Activated naive CD4-positive, alpha-beta T cell treated with Interleukin-2 at 50 U/mL for 16 hours (primary cell): ENCODE data around the gene GPR3.
"Not testable (repeated sequence)": the region's sequence is repeated elsewhere in the genome, so short reads cannot be mapped to it uniquely, and the experiment has no call there.

ENCODE experiments used
- DNase-seq: peaks from one replicate; pipeline ENCODE4 v3.0.0-alpha.2; 2020

The GPR3 gene

DNA sequence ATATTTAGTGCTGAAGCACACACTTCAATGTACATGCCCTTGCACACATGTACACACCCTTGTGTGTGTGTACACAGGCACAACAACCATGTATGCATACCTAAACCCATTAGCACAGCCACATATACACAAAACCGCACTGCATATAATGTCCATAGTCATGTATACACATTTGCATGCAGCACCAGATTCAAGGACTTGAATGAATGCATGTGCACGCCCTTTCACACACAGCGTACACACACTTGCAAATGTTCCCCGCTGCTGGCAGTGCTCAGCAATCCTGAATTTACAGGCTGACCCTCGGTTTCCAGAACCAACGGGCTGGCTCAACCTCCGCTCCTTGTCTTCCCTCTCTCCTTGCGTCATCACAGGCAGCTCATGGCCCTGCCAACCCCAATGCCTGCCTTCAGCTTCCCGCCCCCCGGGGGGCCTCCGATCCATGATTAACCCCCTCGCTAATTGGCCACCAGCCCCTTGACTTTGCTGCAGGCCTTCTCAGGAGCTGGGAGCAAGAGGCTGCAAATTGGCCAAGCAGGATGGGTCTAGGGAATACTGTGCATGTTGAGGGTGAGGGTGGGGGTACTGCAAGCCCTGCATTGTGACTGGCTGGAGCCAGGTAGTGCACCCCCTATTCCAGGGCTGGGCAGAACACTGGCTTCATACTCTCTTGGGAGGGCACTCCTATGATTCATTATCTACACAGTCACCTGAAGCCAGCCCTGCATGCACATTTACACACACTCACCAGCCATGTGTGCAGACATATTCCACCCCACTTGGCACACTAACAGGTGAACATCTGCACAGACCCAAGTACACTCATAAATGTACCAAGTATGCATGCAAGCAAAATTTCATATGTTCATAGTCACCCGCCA lies 7.9 kb downstream of the GPR3 start:
- DNase-seq: no peak

DNA sequence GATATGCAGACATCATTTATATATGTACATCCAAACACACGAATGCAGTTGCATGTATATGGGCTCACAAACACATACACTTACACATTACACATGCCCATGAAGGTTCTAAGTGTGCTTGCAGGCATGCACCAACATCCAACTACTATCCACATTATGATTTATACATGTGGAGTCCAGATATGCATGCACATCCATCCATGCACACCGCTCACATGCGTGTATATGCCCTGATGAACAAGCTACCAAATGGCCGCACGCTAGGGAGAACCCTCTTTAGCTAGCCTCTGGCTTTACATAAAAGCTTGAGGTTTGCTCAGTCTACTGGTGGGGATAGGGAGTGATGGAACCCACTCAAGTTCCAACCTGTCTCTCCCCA lies 8.5 kb downstream of the GPR3 start:
- DNase-seq: no peak

DNA sequence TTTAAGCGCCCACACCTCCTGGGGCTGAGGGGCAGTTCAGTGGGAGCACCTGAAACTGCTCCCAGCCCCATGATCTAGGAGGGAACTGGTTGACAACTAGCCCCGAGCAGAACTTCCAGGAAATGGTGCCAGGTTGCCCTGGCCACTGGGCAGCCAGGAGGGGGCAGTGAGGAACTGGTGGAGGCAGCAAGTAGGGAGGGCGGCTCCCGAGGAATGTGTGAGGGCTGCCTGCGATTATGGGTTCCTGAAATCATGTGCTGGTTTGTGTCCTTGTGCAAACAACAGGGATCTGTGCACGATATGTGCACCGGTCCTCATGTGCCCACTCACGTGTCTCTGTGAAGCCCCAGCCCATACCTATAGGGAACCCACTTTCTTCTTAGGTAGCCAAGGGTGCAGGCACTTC lies 9.9 kb downstream of the GPR3 start:
- DNase-seq: no peak

DNA sequence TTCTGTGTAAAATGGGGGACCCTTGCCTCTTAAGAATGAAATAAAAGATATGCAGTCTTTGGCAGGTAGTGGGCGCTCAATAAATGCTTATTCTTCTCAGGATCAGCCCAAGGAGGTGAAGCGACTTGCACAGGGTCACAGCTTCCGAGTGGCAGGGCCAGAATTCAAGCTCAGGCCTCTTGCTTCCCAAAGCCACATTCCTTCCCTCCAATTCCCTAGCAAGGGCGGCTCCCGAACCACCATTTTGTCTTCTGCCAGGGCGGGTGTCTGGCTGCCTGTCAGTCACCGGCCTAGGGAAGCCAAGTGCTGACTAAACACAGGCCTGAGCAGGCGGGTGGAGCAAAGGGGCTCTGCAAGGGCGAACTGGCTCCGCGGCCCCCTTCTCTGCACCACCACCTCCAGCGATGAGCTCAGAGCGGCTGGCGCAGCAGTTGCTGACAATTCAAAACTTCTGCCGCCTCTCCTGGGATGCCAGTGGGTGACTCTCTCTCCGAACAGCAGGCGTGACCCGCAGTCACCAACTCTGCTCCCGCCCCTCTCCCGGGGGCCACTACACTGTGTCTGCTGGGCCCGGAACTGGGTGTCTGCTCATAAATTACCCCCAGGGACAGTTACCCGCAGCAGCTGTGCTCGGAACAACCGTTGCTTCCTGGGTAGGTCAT lies 10.8 kb downstream of the GPR3 start:
- no peak for DNase-seq

DNA sequence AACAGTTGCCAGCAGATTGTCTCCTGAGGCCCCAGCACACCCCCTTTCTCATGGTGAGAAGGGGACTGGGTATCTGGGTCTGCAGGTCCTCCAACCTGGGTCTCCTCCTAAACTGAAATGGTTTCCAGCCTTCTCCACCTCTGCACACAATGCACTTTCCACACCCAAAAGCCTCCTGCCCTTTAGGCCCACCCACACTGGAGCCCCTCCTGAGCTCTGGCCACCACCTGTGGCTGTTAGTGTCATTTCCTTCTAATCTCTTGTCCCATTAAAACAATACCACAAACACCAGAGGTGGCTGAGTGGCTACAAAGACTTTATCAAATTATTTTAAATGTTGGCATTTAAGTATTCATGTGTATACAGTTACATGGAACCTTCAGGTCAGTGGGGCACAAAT lies 11.5 kb downstream of the GPR3 start:
- DNase-seq: no peak

DNA sequence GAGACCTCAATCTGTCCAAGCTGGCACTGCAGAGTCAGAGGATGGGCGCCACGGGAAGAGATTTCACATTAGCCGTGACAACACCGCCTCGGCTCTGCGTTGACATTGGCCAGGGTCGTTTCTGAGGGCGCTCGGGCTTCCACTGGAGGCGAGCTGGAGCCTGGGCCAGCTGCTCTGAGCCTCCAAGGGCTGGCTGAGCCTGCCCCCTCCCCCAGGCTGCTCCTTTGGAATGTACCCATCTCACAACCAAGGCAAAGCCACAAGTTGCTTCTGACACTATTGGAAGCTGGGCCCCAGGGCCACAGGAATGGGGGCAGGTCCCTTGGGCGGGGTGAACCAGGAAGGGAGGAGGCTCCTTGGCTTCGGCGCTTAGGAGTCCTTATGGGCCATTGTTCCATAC lies 12.7 kb downstream of the GPR3 start:
- DNase-seq: no peak

DNA sequence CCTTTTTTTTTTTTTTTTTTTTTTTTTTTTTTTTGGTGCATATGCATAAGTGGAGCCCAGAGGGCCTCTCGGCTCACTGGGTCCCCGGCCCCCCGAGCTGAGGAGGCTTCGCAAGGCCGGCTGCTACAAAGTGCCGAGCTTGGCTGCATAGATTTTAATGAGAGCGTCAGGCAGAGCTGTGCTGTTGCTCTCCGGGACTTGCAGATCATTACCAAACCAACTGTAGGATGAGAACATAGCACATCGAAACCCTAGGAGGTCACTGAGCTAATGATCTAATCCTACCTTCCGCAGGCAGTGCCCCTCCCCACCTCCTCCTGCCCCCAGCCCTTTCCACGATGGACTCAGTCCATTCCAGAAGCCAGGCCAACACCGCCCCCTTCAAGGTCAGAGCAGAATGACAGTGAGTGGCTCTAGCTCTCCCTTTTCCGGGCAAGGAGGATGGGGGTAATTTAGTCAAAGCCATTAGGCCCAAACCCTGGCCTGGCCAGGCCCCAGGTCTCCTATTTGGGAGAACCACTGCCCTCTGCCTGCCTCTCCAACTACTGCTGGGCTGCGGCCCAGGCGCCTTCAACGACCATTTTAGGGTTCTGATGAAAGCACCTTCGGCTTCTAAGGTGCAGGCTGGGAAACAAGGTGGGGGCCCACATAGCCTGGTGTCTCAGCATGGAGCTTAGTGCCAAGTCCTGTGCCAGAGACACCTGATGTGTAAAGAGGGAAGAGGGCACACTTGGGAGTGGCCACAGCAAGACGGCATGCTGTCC lies 13.4 kb downstream of the GPR3 start:
- DNase-seq: not testable (repeated sequence)

DNA sequence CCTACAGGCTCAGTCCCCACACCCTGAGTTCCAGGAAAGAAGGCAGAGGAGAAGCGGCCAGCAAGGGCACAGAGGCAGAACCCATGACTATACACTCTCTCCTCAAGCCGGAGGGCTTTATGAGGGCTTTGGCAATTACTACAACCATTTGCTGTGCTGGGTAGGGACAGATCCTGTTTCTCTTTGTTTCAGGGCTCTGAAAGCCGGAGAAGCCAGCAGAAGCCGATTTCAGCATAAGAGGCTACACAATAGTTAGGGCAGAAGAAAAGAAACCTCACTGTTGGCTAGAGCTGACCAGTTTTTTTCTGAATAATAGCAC lies 13.9 kb downstream of the GPR3 start:
- no peak for DNase-seq

DNA sequence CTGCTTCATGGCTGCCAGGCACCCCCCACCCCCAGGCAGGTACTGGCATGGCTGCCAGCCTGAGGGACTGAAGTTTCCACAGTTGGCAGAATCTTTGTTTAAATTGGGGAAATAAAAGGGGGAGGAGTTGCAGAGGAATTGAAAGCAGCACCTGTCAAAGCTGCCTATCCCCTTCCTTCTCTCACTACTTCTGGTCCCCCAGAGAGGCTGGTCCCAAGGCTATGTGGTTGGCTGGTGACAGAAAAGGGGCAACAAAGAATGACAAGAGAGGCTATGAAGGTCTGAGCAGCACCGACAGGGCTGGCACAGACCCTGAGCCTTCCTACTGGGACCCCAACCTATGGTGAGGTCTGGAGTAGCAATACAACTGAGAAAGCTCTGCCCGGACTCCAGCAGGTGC lies 14.4 kb downstream of the GPR3 start:
- DNase-seq: not testable (repeated sequence)

DNA sequence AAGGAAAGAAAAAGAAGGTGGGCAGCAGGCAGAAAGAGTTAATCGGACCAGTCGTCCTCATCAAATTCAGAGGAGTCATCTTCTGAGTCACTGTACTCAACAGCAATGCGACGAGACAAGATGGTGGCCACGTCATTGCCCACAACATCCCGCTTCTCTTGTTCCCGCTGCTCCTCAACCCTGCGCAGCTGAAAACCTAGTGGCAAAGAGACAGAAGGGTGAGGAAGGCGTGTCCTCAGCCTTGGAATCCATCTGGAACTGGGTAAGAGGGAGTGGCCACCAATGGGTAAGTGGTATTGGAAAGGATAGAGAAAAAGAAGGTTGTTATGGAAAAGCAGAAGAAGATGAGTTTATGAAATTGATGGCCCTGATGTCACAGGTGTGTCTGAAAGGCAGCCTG lies 15.7 kb downstream of the GPR3 start:
- no peak for DNase-seq

DNA sequence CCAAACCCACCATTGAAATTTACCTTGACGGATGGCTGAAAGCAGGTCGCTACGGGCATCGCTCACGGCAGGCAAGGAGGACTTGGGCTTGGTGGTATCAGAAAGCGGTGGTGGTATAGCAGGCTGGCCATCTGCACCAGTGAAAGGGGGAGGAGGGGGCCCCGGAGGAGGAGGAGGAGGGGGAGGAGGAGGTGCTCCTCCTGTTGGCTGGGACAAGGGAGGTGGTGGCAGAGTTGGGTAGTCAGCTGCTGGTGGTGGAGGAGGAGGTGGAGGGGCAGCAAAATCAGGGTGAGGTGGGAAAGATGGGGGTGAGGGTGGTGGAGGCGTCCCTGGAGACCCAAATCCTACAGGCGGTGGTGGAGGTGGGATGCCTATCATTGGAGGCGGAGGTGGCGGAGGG lies 17.2 kb downstream of the GPR3 start:
- no peak for DNase-seq

DNA sequence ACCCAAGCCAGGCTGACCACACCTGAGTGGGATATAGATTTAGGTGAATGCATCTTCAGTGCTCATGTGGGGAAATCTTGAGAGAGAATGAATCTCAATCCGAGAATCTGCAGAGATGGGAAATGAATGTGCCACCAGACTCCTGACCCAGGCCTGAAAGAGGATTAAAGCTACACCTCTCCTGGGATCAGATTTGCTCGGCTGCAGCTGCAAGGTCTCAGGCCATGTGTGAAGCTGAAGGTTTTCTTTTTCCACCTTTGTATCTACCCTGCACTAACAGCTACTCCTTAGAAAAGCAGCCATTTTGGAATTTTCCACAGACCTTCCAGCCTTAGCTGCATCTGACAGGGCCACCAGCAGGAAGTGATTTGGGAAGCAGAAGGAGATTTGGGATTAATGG lies 18.3 kb downstream of the GPR3 start:
- DNase-seq: no peak

DNA sequence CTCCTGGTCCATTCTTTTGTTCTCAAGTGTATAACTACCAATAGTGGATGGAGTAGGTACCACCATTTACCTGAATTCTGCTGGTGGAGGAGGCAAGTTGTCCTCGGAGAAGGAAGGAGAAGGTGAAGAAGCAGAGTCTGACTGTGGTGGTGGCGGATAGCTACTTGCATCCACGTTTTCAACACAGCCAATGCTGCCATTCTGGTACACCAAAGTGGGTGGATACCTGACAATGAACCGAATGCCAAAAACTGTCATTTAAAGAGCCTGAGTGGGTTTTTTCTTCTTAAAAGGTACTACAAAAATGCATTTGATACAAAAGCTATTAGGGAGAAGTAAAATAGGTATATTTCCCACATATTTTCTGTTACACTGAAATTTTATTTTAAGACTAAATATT lies 20.1 kb downstream of the GPR3 start:
- DNase-seq: no peak

DNA sequence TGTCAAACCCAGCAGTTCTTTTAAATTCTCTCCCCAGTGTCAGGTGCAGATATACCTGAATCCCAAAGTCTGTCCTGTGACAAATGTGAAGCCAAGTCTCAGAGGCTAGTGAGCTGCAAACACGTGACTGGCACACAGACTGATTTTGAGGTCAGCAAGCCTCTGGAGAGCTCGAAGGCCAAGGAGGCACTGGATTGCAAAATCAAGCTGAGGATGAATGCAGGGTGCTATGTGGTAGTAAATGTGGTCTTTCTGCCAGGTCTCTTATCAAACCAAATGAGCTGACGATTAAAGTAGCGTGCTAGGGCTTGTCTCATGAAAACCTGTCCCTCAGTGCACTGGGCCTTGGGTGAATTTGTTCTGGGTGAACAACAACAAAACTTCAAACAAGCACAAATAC lies 20.6 kb downstream of the GPR3 start:
- no peak for DNase-seq

DNA sequence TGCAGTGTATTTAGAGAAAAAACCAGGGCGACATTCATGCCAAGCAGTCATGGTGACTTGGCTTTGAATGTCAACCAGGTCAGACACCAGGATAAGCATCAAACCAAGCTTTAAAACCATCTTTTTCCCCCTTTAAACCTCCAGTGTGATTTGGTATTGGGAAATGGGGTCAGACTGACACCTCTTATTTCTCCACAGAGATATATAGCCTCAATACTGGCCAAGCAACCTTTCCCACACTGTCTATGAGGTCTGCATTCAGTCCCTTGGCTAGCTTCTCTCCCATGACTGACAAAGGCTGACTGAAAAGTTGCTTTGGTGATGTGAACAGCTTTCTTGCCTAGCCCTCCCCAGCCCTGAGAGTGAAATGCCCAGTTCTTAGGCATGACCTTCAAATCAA lies 21.7 kb downstream of the GPR3 start:
- DNase-seq: no peak

DNA sequence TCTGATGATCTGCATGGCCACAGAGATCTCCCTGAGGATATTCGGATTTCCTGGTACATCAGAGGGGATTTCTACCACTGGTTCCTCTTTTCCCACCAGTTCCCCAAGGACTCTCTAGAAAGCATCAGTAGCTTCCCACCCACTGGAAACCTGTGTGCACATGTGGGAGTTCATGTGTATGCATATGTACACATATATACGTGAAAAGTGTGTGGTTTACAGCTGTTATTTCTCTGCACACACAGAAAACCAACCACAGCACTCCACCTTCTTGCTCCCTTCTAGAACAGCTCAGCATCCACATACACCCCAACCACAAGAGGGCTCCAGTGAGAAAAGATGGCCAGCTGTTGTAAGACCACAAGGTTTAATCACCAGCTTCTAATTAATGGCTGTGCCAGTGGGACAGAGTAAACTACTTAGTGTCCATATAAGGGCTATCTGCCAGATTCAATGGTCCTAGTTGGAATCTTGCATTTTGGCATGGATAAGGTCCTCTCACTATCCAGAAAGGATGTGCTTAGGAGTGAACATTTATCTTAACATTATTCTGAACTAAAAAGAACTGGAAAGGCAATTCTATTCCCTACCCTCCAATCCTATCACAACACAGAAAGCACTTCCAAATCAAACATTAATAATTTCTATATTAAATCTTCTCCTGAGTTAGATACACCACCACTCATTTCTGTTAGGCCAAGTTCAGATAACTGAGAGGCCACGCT lies 24.1 kb downstream of the GPR3 start:
- DNase-seq: peak; percentile 55

DNA sequence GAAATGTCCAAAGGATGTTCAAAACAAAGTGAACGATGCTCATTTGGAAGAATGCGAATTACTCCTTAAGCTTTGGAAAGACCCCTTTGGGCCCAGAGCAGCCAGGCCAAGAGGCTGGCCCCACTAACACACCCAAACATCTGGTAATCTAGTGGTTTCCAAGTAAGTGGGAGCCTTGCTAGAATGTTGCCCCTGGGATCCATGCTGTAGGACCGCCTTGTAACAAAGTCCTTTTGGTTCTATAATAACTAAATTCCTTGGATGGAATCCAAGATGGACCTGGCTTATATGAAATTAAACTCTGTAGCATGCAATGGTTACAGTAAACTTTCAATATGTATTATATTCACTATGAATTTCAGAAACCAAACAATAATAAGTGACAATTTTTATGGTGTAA lies 25.3 kb downstream of the GPR3 start:
- DNase-seq: no peak

DNA sequence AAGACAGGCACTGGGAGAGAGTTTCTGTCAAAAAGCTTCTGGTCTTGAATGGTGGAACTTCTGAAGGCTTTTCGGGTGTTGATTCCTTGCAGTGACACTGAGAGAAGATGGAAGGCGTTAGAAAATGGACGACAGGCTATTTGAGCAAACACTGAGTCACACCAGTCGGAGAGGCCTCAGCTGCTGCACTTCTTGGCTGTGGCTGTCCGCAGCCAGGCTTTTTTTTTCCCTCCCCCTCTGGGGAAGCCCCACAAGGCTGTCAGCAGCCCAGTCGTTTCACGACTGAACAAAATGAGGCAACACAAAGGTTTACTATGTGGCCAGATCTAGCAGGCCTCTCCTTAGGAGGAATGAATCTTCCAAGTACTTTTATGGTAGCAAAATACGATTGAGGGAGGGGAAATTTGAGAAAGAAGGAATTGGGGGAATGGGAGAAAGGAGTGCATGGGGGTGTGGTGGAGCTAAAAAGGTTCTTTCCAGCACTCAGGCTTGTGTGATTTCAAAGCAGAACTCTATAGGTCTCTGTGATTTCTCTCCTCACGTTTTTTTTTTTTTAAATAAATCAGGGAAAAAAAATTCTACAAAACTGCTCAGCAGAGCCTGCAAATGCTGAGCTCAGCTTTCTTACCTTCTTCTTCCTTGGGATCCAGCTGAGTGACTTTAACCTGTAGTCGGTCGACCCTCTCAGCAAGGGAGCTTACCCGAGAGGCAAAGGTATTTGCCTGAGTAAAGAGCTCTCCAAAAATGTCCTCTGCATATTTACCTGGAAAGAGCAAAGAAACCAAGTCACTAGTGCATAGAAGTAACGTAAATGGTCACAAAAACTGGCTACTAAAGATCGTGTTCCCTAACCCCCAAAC lies 26.1 kb downstream of the GPR3 start:
- peak; percentile 75 for DNase-seq

DNA sequence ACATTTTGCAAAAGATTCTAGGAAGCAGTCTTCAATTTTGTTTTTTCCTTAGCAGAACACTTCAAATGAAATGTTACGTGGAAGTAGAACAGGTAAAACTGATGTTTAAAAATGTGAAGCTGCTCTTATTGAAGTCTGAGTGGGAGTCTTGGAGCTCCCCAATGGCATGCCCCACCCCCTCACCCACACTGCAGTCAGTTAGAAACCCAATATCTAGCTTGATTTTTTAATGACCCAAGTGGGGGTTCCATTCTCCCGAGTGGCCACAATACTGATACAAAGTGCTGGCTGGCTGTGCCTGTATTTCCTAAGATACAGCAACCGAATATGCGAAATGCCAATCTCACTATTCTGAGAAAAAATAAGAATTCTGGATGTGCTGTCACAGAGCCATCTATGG lies 31.3 kb downstream of the GPR3 start:
- DNase-seq: no peak

DNA sequence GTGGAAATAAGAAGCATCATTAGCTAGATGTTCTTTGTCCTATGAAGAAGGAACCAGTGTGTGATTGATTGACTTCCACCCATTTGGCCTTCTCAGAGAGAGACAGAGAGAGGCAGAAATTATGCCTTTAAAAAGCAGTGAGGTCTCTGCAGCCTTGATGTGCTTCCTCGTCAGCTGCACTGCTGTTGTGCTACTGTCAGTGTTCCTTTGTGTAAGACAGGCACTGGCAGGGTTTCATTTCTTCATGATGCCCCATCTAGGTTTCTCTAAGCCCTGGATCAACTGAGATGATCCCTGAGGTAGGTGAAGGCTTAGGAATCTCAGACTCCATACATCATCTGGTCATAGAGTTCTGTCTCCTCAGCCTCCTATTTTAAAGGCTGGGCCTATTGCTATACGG lies 34.9 kb downstream of the GPR3 start:
- no peak for DNase-seq

DNA sequence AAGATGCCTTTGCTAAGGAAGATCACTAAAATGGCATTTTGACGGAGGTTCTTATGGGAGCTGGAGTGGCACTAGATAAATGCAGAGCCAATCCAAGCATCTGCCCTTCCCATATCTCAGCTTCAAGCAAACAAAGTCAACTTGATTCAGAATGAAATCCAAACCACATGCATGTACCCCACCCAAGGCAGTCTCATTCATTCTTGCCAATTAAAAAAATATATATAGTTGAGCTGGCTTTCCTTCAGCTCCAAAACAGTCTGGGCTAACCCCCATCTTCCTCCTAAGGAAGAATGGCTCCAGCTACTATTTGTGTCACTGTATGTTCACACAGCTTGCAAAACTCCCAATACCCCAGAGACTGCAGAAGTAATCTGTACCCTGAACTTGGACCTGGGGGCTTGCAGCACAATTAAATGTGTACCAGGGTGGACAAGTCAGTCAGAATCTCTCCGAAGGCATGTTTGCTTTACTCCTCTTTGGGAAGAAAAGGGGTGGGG lies 35.4 kb downstream of the GPR3 start:
- no peak for DNase-seq
